KMS-11 (cell line): ENCODE measurements around the gene BBS10.

Experiments used
- H2AFZ ChIP-seq: fragments of 200-600 bp; sonication (generic); 2 replicates; pipeline ENCODE4 v1.6.1; 2016; ENCODE audit warnings: antibody characterized with exemption, mixed run types, low read depth
- H3K27ac ChIP-seq: fragments of 200-600 bp; sonication (generic); 2 replicates; pipeline ENCODE4 v1.6.1; 2016; ENCODE audit warnings: mild to moderate bottlenecking, mixed run types
- H3K27me3 ChIP-seq: fragments of 200-600 bp; sonication (generic); 2 replicates; pipeline ENCODE4 v1.6.1; 2017; ENCODE audit warnings: mild to moderate bottlenecking, low read depth, mixed run types, moderate library complexity; ENCODE audit not compliant: insufficient read depth
- H3K36me3 ChIP-seq: fragments of 200-600 bp; sonication (generic); 2 replicates; pipeline ENCODE4 v1.6.1; 2017; ENCODE audit warnings: mild to moderate bottlenecking, mixed run types; ENCODE audit not compliant: insufficient read depth
- H3K4me1 ChIP-seq: fragments of 200-600 bp; sonication (generic); 2 replicates; pipeline ENCODE4 v1.6.1; 2016; ENCODE audit warnings: mild to moderate bottlenecking, low read depth, mixed run types; ENCODE audit not compliant: poor library complexity, severe bottlenecking
- H3K4me2 ChIP-seq: fragments of 200-600 bp; sonication (generic); 2 replicates; pipeline ENCODE4 v1.7.0; 2016; ENCODE audit warnings: mild to moderate bottlenecking, mixed run types
- H3K4me3 ChIP-seq: fragments of 200-600 bp; sonication (generic); IDR thresholded peaks from 2 replicates; pipeline ENCODE4 v1.6.1; 2017; ENCODE audit warnings: low read depth, low read length, mixed read lengths; ENCODE audit not compliant: insufficient read depth
- H3K79me2 ChIP-seq: fragments of 200-600 bp; sonication (generic); 2 replicates; pipeline ENCODE4 v1.6.1; 2016; ENCODE audit warnings: low read depth, mixed run types; ENCODE audit not compliant: insufficient read depth
- H3K9ac ChIP-seq: fragments of 200-600 bp; sonication (generic); 2 replicates; pipeline ENCODE4 v1.6.1; 2016; ENCODE audit warnings: mild to moderate bottlenecking, mixed run types
- H4K20me1 ChIP-seq: fragments of 200-600 bp; sonication (generic); 2 replicates; pipeline ENCODE4 v1.6.1; 2016; ENCODE audit warnings: mild to moderate bottlenecking, mixed run types; ENCODE audit not compliant: insufficient read depth
- CTCF ChIP-seq: fragments of 200-600 bp; sonication (generic); conservative IDR thresholded peaks from 2 replicates; pipeline ENCODE4 v1.6.1; 2017; ENCODE audit warnings: low read depth, mild to moderate bottlenecking, antibody characterized with exemption, low read length, moderate library complexity, mixed read lengths

BBS10 gene

GRCh38 chr12:76308866-76309265 is 39.3 kb downstream of the BBS10 start:
- no peaks in the 10 kb centered on the region for H4K20me1 ChIP-seq
- H3K4me2 ChIP-seq: no peak overlapping the region
- H3K9ac ChIP-seq: no peak overlapping the region

GRCh38 chr12:76307083-76307482 is 41.1 kb downstream of the BBS10 start:
- Histone ChIP-seq H3K4me1 (no peaks in the 10 kb centered on the region), H3K27ac (no peak overlapping the region), H3K79me2 (no peaks in the 10 kb centered on the region), H3K4me3 (no peak overlapping the region), H4K20me1 (no peaks in the 10 kb centered on the region), H3K4me2 (no peak overlapping the region), H3K36me3 (no peaks in the 10 kb centered on the region), H3K9ac (no peak overlapping the region), H3K27me3 (no peaks in the 10 kb centered on the region), H2AFZ (no peak overlapping the region)
- TF ChIP-seq CTCF: no peak

More at GRCh38 chr12:76308866-76309265, 39.3 kb downstream of the BBS10 start:
- no peak for TF ChIP-seq CTCF
- Histone ChIP-seq H3K27me3 (no peaks in the 10 kb centered on the region), H3K4me3 (no peak overlapping the region), H3K4me1 (no peaks in the 10 kb centered on the region), H3K36me3 (no peaks in the 10 kb centered on the region), H3K27ac (no peak overlapping the region), H2AFZ (no peak overlapping the region), H3K79me2 (no peaks in the 10 kb centered on the region)

- H3K4me2 ChIP-seq: no peak overlapping the region
- no peak overlapping the region for H2AFZ ChIP-seq
Observed at GRCh38 chr12:76303989-76304460, 44.2 kb downstream of the BBS10 start.

GRCh38 chr12:76303365-76303764 is 44.9 kb downstream of the BBS10 start:
- Histone ChIP-seq H3K4me2 (no peak overlapping the region), H3K79me2 (no peaks in the 10 kb centered on the region), H3K27me3 (no peaks in the 10 kb centered on the region), H4K20me1 (no peaks in the 10 kb centered on the region), H3K36me3 (no peaks in the 10 kb centered on the region), H3K4me3 (no peak overlapping the region), H3K4me1 (no peaks in the 10 kb centered on the region), H3K27ac (no peak overlapping the region), H2AFZ (no peak overlapping the region), H3K9ac (no peak overlapping the region)
- no peak for TF ChIP-seq CTCF

More at GRCh38 chr12:76303989-76304460, 44.2 kb downstream of the BBS10 start:
- H3K9ac ChIP-seq: no peak overlapping the region
- no peaks in the 10 kb centered on the region for H3K79me2 ChIP-seq
- TF ChIP-seq CTCF: no peak
- H3K36me3 ChIP-seq: no peaks in the 10 kb centered on the region
- no peak overlapping the region for H3K27ac ChIP-seq
- no peaks in the 10 kb centered on the region for H4K20me1 ChIP-seq
- H3K4me1 ChIP-seq: no peaks in the 10 kb centered on the region
- H3K4me3 ChIP-seq: no peak overlapping the region
- H3K27me3 ChIP-seq: no peaks in the 10 kb centered on the region
